Progenitor cell of endocrine pancreas (in vitro differentiated cells): ENCODE results near the gene SYNGAP1. TPM values are rescaled to one million over a fixed set of nuclear protein-coding genes. Genes with fewer than 3 reads are reported as not detected.

Source experiments
- DNase-seq: peaks from one replicate; pipeline ENCODE4 v3.0.0; 2021; ENCODE audit warnings: low spot score; ENCODE audit not compliant: unreplicated experiment
- H3K27ac Mint-ChIP-seq: 2 replicates; pipeline ENCODE4 v1.8.0; 2021; ENCODE audit warnings: mild to moderate bottlenecking, moderate library complexity, mixed read lengths
- H3K27me3 Mint-ChIP-seq: 2 replicates; pipeline ENCODE4 v1.8.0; 2021; ENCODE audit warnings: mixed read lengths
- H3K36me3 Mint-ChIP-seq: 2 replicates; pipeline ENCODE4 v1.8.0; 2022; ENCODE audit warnings: mixed read lengths; ENCODE audit not compliant: insufficient read depth
- H3K4me1 Mint-ChIP-seq: 2 replicates; pipeline ENCODE4 v1.8.0; 2021; ENCODE audit warnings: low read depth, mixed read lengths
- H3K4me3 Mint-ChIP-seq: 2 replicates; pipeline ENCODE4 v1.8.0; 2021; ENCODE audit warnings: low read depth, mild to moderate bottlenecking, moderate library complexity, mixed read lengths
- H3K9me3 Mint-ChIP-seq: 2 replicates; pipeline ENCODE4 v1.8.0; 2021; ENCODE audit warnings: low read depth, mixed read lengths
- total RNA-seq: library from RNA; stranded (reverse); gene quantifications from 2 replicates; pipeline ENCODE4 v1.2.1, GENCODE V29; 2021
- TF ChIP-seq, protein P1 (sequence below): fragments of 200-600 bp; sonication (generic); IDR thresholded peaks from one replicate; pipeline ENCODE4 v1.5.0; 2021; ENCODE audit warnings: antibody characterized with exemption, mild to moderate bottlenecking; ENCODE audit not compliant: unreplicated experiment

Gene SYNGAP1
- total RNA-seq, 1 donor from 2014 or later, result 60.3 TPM

DNA sequence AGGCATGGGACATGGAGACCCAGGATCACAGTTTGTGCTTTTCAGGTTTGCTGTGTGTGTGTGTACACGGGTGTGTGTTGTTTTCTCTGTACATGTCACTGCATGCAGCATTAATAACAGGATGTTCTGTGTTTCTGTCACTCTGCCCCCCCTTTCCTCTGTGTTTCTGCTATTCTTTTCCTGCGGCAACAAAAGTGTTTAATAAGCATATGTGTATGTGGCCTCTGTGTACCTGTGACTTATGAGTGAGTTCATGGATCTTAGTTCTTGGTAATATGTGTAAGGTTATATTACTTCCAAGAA lies 9.8 kb downstream of the SYNGAP1 start:
- H3K4me1 Mint-ChIP-seq, result peaks cover 67% of the 10 kb centered on the region
- TF ChIP-seq, protein P1, sequence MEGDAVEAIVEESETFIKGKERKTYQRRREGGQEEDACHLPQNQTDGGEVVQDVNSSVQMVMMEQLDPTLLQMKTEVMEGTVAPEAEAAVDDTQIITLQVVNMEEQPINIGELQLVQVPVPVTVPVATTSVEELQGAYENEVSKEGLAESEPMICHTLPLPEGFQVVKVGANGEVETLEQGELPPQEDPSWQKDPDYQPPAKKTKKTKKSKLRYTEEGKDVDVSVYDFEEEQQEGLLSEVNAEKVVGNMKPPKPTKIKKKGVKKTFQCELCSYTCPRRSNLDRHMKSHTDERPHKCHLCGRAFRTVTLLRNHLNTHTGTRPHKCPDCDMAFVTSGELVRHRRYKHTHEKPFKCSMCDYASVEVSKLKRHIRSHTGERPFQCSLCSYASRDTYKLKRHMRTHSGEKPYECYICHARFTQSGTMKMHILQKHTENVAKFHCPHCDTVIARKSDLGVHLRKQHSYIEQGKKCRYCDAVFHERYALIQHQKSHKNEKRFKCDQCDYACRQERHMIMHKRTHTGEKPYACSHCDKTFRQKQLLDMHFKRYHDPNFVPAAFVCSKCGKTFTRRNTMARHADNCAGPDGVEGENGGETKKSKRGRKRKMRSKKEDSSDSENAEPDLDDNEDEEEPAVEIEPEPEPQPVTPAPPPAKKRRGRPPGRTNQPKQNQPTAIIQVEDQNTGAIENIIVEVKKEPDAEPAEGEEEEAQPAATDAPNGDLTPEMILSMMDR, result no peak
- no peaks in the 10 kb centered on the region for H3K9me3 Mint-ChIP-seq
- no peaks in the 10 kb centered on the region for H3K27me3 Mint-ChIP-seq
- no peak overlapping the region for H3K4me3 Mint-ChIP-seq
- H3K27ac Mint-ChIP-seq, result no peak overlapping the region
- DNase-seq, result no peak
- no peaks in the 10 kb centered on the region for H3K36me3 Mint-ChIP-seq

DNA sequence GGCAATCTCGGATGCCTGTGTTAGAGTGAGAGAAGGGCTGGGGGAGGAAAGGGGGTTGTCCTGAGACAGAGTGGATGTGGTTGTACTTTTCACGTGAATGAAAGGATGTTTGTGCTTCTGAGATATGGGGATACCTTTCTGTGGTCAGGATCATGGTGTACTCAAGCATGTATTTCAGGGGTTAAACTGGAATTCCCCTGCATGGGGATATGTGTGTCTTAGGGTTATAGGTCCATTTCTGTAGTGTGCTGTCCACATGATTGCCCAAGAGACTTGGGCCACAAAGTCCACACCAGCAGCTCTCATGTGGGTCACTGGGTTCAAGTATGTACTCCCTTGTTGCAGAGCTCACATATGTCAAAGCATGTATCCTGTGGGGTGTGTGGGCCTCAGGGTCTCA lies 10.5 kb downstream of the SYNGAP1 start:
- TF ChIP-seq, protein P1, result no peak
- Mint-ChIP-seq H3K4me1 (peaks cover 61% of the 10 kb centered on the region), H3K27ac (no peak overlapping the region), H3K27me3 (no peaks in the 10 kb centered on the region), H3K4me3 (no peak overlapping the region), H3K9me3 (no peaks in the 10 kb centered on the region), H3K36me3 (peaks cover 2% of the 10 kb centered on the region)
- DNase-seq, result no peak

DNA sequence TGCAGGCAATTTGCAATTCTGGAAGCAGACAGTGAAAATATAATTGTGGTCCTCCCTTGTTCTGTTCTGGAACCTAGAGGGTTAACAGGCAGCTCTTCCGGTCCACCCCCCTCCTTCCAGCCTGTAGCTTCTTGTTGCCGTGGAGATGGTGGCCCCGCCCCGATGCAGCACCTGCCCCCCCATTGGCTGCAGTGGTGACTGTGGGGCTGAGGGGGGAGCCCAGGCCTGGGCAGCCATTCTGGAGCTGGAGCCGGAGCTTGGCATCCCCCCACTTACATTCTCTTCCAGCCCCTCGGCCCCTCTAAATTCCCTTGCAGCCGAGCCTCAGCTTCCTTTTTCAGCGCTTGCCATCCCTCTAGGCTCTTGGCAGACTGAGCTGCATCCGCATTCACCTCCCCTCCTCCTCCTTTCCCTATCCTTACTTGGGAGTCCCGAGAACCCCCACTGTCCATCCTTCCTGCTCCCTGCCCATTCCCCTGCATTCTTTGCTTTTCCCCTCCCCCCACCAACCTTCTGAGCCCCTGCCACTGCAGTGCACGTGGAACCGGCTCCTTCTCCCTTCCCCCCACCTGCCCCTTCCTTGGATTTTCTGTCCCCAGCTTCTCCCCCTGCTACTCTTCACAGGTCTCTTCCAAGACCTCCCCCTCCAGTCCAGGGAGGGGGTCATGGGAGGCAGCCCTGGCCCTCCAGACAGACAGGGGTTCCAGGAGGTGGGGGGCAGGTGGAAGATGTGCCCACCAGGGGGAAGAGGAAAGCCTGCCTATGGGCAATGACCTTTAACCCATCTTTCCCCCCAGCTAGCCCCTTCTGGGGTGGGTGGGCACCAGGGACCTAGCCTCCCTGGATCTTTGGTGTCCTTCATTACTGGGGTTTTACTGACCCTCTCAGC lies 11.4 kb downstream of the SYNGAP1 start:
- H3K9me3 Mint-ChIP-seq, result no peaks in the 10 kb centered on the region
- no peak overlapping the region for H3K27ac Mint-ChIP-seq
- H3K36me3 Mint-ChIP-seq, result peaks cover 6% of the 10 kb centered on the region
- peak; percentile 59 for DNase-seq
- peak overlapping the region; percentile 58 for H3K4me3 Mint-ChIP-seq
- H3K27me3 Mint-ChIP-seq, result no peaks in the 10 kb centered on the region
- TF ChIP-seq, protein P1, result no peak
- peaks cover 56% of the 10 kb centered on the region for H3K4me1 Mint-ChIP-seq

DNA sequence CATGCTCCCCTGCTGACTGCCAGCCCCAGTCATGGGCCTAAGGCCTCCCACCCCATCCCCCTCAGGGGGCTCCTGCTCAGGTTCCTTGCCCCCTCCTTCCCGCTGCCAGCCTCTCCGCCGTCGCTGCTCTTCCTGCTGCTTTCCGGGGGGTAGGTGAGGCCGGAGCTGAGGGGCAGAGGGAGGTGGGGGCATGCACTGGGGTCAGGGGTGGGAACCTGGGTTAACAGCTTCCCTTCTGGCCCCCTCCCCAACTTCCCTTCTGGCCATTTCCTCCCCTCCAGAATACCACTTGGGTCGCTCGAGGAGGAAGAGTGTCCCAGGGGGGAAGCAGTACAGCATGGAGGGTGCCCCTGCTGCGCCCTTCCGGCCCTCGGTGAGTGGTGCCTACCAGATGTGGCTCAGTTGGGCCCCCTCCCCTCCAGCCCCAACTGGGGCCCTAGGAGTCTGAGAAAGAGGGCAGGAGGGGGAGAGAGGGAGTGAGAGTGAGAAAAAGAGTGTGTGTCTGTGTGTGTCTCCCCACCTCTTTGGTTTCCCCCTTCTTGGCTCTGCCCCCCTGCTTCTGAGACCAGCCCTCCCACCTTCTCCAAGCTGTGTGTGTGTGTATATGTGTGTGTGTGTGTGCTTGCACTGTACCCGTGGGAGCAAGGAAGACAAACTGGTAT lies 12.1 kb downstream of the SYNGAP1 start:
- no peak for DNase-seq

DNA sequence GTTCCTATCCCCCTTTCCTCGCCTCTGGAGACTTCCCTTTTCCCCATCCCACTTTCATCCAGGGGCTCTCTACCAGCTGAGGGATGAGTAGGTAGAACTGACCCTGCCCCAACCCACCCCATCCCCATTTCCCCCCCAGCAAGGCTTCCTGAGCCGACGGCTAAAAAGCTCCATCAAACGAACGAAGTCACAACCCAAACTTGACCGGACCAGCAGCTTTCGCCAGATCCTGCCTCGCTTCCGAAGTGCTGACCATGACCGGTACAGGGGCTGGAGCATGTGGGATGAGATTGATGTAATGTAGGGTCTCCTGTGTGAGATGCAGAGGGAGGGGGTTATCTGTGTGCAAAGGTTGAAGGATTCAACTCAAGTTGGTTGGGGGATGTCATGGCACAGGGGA lies 12.7 kb downstream of the SYNGAP1 start:
- H3K27me3 Mint-ChIP-seq, result no peaks in the 10 kb centered on the region
- H3K36me3 Mint-ChIP-seq, result peaks cover 15% of the 10 kb centered on the region
- no peak for DNase-seq
- H3K4me1 Mint-ChIP-seq, result peaks cover 48% of the 10 kb centered on the region
- TF ChIP-seq, protein P1, result no peak
- H3K27ac Mint-ChIP-seq, result peak overlapping the region; percentile 18
- H3K4me3 Mint-ChIP-seq, result peak overlapping the region; percentile 41
- H3K9me3 Mint-ChIP-seq, result no peaks in the 10 kb centered on the region

More for the DNA sequence above, 12.1 kb downstream of the SYNGAP1 start:
- Mint-ChIP-seq H3K27me3 (no peaks in the 10 kb centered on the region), H3K9me3 (no peaks in the 10 kb centered on the region), H3K4me1 (peaks cover 53% of the 10 kb centered on the region), H3K4me3 (peak overlapping the region; percentile 41), H3K36me3 (peaks cover 11% of the 10 kb centered on the region), H3K27ac (no peak overlapping the region)
- TF ChIP-seq, protein P1, result no peak
